ENCODE results near the gene NBL1. TPM values are rescaled to one million over a fixed set of nuclear protein-coding genes. Genes with fewer than 3 reads are reported as not detected.
A peak's percentile ranks its signal among the peaks of the same experiment; 100 is the strongest.
"Not testable (repeated sequence)": the region's sequence is repeated elsewhere in the genome, so short reads cannot be mapped to it uniquely, and the experiment has no call there.

NBL1 gene
- total RNA-seq, 1 experiment from 2014 or later, result 40.5 TPM

DNA sequence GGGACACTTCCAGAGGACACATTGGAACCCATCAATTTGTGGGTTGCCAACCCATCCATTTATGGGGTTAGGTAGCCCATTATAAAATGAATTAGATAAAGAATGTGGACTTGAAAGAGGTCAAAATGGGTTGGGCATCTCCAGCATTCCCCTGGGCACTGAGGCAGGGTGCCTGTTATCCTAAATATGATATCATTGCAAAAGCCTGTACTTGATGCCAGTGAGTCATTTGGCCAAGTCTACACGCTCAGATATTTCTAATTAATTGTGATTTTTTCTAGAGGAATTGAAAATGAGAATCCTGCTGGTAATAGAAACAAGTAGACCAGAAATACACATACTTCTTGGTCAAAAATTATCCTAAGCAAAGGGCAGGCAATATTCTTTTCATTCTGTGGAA, 21.9 kb upstream of the NBL1 start:
- DNase-seq (ENCODE audit: low read depth), result no peak

DNA sequence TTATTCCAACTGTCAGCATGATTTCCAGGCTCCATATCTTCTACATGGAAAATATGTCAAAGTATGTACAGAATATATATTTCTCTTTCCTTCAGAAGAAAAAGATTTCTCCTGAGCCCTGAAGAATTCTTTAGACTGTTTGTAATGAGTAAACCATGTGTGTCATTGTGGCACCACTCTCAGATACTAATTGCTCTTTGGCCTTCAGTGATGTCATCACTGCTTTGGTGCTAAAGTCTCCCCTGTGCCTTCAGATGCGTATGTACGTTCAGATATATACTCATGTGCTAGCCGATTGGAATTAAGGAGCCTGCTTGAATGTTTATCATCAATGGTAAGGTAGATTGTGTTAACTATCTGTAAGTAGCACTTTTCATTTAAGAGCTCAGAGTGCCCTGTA, 20.6 kb upstream of the NBL1 start:
- no peak for DNase-seq (ENCODE audit: low read depth)

DNA sequence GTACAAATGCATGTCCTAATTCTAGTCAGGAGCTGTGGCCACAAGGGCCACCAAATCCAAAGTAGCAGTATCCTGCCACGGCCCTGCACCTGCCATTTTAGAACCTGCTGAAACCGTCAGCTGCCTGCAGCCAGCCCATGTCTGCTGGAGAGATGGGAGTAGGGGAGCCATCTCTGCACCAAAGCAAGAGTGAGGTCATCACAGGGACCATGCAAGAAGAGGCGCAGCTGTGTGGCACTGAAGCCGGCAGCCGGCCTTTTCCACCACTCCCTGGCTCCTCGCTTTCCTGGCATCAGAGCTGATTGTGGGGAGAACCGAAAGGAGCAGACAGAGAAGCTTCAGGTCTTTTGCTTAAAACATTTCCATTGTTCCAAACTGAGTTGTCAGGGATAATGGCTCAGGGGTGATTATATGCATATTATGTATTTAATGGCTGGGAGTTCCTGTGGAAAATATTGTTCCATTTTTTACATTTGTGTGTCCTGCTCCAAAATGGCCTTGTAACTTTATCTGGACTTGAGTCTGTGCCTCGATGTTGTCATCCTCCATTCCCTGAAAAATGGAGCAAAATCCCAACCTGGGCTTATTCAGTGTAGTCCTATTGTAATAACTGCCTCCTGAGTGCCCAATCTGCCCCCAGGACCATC, 18.7 kb upstream of the NBL1 start:
- DNase-seq (ENCODE audit: low read depth), result no peak

DNA sequence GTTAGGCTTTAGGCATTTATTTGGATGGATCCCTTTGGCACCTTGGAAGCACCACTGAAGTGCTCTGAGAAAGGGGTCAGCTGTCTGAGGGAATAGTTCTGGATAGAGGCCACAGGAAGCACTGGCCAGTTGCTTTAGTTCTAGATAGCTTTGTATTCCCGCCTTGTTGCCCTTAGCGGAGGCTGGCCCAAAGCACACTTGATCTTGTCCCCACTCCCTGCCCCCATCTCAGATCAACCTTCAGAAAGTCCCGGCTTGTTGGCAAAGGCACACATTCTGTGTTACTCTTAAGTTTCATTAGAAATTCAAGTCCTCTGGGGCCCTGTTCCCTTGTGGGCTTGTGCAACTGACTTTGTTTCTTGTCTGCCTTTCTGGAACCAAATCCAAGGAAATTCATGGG, 15.2 kb upstream of the NBL1 start:
- no peak for DNase-seq (ENCODE audit: low read depth)

DNA sequence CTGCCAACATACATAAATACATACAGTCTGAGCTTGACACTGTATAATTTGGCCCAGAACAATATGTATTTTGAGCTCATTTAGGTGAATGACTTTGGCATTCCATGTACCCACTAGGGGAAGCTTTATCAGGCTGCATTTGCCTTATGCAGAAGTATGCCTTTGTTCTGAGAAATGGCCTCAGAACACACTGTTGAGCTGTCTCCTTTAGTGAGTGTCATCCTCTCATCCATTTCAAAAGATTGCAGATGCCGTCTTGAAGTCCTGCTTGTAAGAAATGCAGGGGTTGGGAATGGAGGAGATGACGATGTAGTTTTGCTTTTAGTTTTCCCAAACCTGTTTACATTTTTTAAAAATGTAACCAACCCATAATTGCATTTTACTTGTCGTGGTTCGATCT, 14.8 kb upstream of the NBL1 start:
- DNase-seq (ENCODE audit: low read depth), result no peak

DNA sequence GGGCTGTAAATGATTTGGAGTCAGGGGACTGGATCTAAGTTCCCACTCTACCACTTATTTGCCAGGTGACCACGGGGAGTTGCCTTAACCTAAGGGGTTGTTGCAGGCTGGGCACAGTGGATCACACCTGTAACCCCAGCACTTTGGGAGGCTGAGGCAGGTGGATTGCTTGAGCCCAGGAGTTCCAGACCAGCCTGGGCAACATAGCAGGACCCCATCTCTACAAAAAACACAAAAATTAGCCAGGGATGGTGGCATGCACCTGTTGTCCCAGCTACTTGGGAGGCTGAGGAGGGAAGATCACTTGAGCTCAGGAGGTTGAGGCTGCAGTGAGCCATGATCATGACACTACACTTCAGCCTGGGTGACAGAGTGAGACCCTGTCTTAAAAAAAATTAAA, 13.9 kb upstream of the NBL1 start:
- DNase-seq (ENCODE audit: low read depth), result not testable (repeated sequence)

DNA sequence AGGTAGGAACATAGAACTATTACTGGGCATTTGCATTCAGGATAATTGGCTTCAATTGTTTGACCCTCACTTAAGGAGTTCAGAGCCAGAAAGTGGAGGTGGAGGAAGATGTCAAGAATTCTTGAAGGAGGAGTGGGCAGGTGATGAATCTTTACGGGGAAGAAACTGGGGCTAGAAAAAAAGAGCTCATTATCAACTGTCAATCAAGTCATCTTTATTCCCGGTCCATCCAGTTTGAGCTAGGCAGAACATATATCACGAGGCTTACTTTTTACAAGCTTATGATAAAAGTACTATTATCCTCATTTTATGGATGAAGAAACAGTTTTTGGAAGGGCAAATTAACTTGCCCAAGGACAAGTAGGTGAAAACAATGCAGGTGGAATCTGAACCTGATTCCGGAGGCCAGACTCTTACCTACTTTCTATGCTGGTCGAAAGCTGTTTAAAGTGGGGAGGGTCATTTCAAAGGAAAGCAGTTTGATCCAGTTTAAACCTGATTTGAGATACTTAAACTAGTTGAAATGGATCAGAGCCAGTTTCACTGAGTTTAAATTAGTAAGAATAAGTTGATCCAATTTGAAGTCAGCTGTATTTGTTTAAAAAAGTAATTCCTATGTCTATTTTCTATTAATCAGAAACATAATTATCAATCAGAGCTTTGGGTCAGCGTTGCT, 13.3 kb upstream of the NBL1 start:
- no peak for DNase-seq (ENCODE audit: low read depth)

DNA sequence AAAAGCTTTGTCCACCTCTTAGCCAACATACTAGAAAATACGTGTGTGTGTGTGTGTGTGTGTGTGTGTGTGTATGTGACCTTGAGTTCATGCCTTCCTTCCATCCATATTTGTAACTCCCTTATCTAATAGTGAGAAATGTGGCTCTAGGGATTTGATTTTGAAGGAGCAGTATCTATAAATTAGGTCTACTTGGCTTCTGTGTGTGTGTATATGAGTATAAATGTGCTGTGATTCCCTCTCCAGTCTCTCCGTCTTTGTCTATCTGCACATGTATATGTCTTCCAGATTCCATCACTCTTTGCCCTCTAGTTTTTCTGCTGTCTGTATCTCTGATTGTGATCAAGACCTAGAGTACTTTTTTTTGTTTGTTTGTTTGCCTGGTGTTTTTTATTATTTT, 11.9 kb upstream of the NBL1 start:
- DNase-seq (ENCODE audit: low read depth), result no peak

DNA sequence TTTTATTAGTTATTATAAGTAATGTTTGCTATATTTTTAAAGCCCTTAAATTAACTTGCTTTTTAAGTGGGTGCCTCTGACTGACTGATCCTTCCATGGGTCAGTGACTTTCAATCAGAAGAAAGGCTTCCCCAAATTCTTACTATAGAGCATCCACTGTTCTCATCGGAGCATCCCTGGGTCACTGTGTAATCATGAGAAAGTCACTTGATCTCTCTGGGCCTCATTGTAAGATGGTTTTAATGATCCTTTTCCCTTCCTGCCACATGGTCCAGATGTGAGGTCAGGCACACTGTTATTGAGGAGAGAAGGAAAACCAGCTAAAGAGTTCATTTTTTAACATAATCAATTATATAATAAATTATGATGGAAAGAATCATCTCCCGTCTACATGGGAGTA, 11.0 kb upstream of the NBL1 start:
- no peak for DNase-seq (ENCODE audit: low read depth)

DNA sequence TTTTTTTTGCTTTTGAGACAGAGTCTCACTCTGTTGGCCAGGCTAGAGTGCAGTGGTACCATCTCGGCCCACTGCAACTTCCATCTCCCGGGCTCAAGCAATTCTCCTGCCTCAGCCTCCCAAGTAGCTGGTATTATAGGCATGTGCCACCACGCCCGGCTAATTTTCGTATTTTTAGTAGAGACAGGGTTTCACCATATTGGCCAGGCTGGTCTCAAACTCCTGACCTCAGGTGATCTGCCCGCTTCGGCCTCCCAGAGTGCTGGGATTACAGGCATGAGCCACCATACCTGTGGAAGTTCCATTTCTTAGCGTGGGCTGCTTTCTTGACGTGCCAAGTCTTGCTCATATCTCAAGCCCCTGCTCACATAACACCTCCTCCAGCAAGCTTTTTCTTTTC, 9.0 kb upstream of the NBL1 start:
- DNase-seq (ENCODE audit: low read depth), result not testable (repeated sequence)

DNA sequence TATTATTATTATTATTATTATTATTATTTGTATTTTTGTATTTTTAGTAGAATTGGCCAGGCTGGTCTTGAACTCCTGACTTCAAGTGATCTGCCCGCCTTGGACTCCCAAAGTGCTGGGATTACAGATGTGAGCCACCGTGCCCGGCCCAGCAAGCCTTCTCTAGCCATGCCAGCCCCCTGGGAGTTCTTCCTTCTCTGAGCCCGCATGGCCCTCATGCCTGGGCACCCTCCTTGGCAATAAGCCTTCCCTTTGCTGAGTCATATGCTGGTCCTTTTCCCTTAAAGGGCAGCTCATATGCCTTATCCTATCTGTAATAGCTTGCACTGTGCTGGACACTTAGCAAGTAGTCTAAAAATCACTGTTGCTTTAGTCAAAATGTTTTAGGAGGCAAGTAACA, 8.5 kb upstream of the NBL1 start:
- peak; percentile 59 for DNase-seq (ENCODE audit: low read depth)

DNA sequence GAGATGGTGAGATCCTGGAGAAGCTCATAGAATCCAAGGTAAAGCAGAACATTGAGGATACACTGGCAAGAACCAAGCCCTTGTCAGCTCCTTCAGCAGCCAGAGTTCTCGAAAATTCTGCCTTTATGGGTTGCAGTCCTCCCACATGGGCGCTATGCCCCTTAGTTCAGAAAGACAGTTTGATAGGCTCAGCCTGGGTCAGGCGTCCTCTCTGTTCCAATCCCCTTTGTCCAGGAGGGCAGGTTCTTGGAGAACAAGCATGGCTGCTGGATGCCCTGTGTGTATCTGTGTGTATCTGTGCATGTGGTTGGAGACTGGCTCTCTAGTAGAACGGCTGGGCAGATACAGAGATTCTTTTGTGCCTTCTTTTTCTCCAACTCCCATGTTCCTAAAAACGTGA, 8.0 kb upstream of the NBL1 start:
- DNase-seq (ENCODE audit: low read depth), result no peak

DNA sequence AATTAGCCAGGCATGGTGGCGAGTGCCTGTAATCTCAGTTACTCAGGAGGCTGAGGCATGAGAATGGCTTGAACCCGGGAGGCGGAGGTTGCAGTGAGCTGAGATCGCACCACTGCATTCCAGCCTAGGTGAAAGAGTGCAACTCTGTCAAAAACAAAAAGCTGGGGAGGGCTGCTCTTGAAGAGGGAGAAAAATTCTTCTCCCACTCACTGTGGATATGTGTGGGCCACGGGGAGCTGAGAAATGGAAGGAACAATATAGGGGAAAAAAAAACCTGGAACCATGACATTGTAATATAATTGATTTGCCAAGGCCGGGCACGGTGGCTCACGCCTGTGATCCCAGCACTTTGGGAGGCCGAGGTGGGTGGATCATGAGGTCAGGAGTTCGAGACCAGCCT, 7.4 kb upstream of the NBL1 start:
- DNase-seq (ENCODE audit: low read depth), result not testable (repeated sequence)

DNA sequence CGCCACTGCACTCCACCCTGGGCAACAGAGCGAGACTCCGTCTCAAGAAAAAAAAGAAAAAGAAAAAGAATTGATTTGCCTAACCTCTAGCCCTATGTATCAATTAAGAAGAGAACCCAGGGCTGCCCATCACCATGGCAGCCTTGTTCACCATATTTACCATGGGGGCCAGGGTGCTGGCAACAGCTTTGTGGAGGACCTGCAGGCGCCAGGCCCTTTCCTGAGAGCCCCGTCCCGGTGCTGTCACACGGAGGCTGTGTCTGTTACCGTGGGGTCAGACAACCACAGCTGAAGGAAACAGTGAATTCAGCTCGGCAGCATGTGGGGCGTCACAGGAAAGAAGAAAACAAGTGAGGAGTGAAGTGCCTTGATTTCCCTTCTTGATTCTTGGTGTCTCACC, 6.5 kb upstream of the NBL1 start:
- DNase-seq (ENCODE audit: low read depth), result no peak

DNA sequence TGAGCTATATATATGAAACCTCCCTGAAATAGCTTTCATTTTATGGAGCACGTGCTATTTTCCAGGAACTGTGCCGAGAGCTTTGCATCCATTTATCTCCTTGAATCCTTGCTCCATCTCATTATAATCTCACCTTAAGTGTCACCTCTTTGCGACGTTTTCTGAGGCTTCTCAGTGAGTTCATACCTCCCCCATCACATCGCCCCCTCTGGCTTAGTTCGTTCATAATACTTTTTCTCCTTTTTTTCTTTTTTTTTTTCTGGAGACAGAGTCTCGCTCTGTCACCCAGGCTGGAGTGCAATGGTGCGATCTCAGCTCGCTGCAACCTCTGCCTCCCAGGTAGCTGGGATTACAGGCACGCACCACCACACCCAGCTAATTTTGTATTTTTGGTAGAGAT, 4.9 kb upstream of the NBL1 start:
- not testable (repeated sequence) for DNase-seq (ENCODE audit: low read depth)

DNA sequence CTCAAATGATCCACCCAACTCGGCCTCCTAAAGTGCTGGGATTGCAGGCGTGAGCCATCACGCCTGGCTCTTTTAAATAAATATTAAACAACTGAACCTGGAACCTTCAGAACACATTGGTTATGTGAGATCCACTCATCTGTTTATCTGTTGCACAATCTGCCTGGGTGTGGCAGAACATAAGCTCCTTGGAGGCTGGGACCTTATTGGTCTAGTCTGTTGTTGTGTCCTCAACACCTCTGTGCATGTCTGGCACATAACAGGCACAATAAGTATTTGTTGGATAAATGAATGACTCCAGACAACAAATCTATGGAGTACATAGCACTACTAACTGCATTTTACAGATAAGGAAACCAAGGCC, 4.1 kb upstream of the NBL1 start:
- DNase-seq (ENCODE audit: low read depth), result no peak

DNA sequence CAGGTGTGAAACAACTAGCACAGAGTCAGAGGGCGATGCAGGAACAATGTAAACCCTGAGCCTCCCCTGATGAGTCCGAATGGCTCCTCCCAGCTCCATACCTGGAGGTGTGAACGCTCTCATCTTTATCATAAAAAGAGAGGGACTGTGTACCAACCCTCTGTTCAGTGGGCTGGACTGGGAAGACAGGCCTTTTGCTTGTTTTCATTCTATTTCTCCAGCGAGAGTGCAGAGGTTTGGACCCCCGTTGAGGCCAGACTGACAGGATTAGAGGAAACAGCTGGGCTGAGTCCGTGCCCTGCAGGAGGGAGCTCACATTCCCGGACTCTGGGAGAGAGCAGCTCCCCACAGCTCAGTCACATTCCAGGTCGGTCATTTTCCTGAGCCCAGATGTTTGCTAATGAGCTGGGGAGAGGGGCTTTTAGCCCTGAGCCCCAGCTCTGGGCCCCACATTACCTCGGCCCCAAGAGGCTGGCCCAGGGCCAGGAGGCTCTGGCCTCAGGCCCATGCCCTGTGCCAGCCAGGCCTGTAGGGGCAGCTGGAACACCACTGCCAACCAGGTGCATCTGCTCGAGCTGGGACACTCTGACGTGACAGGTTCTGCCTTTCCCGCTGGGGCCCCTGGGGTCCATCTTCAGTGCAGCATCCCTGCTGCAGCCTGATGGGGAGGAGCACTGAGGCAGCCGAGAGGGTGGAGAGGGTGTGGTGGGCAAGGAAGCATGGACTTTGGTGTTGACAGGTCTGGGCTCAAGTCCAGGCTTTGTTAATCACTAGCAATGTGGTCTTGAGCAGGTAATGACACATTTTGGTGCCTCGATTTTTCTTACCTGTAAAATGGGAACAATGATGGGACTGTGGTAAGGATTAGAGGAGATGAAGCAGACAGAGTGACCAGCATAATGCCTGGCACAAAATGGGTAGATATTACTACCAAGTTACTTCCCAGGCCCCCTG, 3.5 kb upstream of the NBL1 start:
- peak; percentile 59 for DNase-seq (ENCODE audit: low read depth)

DNA sequence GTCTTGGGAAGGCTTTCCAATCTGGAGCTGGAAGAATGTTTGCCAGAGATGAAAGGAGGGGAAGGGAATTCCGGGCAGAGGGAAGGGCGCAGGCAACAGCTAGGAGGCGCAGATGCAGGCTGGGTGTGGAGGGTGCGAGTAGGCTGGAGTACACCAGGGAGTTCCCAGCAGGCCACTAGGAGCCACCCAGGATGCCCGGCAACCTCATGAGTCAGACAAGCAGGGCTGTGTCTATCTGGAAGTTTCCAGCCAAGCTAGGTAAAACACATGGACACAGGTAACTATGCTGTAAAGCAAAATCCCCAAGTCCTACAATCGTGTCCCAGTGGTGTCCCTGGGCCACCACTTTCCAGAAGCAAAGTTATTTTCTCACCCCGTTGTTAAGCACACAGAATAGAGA, 990 bp upstream of the NBL1 start:
- DNase-seq (ENCODE audit: low read depth), result peak; percentile 70

DNA sequence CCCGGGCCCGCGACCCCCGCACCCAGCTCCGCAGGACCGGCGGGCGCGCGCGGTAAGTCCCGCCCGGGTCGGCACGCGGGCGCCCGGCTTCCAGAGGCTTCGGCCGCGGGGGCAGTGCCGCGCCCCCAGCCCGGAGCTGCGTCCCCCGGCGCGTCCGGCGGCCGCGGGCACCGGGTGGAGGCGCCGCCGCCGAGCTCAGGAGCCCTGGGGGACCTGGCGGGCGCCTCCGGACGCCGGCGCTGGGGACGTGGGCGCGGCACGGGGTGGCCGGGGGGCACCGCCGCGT, 227 bp downstream of the NBL1 start:
- no peak for DNase-seq (ENCODE audit: low read depth)

DNA sequence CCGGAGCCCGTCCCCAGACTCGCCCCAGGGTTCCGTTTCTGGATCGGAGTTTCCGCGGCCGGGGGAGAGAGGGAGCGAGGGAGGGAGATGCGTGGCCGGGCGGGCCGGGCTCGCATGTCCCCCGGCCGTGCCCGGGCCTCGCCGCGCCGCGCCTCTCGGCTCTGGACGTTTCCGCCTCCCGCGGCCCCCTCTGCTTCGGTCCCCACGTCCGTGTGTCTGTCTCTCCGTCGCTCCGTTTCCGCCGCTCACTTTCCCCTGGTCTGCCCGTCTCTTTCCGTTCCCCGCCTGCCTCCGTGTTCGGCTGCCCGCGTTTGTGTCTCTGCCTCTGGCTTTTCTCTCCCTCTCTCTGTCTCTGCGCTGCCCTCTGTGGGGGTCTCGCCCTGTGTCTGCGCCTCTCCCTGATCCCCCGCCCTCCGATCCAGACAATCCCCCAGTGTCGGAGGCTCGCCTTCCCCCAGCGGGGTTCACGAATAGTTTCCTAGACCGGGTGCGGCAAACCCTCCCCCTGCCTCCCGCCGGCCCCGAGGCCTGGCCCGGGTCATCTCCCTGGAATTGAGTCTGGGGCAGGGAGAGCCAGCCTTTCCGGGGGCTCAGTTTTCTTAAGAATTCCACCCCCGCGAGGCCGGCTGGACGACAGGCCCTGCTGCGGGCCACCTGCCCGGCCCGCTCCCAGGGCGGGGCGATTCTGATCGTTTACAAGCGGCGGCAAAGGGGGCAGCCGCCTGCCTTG, 735 bp downstream of the NBL1 start:
- DNase-seq (ENCODE audit: low read depth), result peak; percentile 75

DNA sequence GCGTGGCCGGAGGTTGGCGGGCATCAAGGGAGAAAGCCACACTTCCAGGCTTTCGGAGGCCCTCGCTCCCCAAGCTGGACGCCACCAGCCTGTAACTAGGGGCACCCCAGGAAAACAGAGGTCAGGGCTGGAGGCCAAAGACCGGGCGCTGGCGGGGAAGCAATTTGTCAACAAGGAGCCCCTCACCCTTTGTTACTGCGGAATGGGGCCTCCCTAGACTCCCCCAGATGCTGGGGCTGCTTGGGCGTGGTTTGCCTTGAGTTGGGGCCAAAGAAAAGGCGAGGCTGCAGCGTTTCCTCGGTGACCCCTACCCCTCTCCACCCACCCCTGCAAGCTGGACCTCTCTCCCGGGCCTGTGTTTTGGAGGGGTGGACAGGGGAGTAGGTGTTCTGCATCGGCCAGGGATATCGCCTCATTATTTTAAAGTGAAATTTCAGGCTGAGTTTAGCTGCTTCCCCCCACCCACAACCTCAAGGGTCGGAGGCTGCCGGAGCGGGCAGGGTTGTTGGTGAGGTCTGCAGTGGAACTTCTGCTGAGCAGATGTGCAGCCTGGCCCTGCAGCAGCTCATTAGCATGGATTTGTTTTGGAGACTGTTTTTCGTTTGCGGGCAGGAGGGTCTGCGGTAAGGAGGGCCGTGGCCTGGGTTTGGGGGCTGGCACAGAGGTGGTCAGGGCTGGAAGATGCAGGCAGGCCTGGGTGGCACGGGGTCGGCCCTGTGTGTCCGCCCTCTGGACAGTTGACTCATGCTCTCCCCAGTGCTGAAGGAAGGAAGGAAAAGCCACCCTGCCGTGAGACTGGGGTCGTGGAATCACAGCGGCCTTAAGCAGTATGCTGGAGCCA, 1.5 kb downstream of the NBL1 start:
- no peak for DNase-seq (ENCODE audit: low read depth)
